Stimulated activated CD4-positive, alpha-beta T cell treated with anti-CD3 and anti-CD28 coated beads, Interleukin-1b, Interleukin-23, amount 100 ng/mL, for 48 hours (primary cell): Measurements from ENCODE around the gene SIRT2.
"Not testable (repeated sequence)": the region's sequence is repeated elsewhere in the genome, so short reads cannot be mapped to it uniquely, and the experiment has no call there.

Experiments
- DNase-seq: peaks from one replicate; pipeline ENCODE4 v3.0.0-alpha.2; 2020

SIRT2 gene

GRCh38 chr19:38862321-38863059 is 36.9 kb downstream of the SIRT2 start:
- DNase-seq: no peak

GRCh38 chr19:38861368-38861767 is 38.0 kb downstream of the SIRT2 start:
- DNase-seq: no peak

GRCh38 chr19:38859631-38860204 is 39.7 kb downstream of the SIRT2 start:
- not testable (repeated sequence) for DNase-seq

GRCh38 chr19:38856813-38857212 is 42.6 kb downstream of the SIRT2 start:
- DNase-seq: no peak

GRCh38 chr19:38855751-38856150 is 43.7 kb downstream of the SIRT2 start:
- DNase-seq: not testable (repeated sequence)

GRCh38 chr19:38854961-38855360 is 44.5 kb downstream of the SIRT2 start:
- not testable (repeated sequence) for DNase-seq

- no peak for DNase-seq
These were observed 46.2 kb downstream of the SIRT2 start for GRCh38 chr19:38853214-38853613.

- peak; percentile 74 for DNase-seq
These were observed 47.0 kb downstream of the SIRT2 start for GRCh38 chr19:38852231-38853044.

GRCh38 chr19:38851622-38852230 is 47.7 kb downstream of the SIRT2 start:
- DNase-seq: peak; percentile 92

- peak; percentile 31 for DNase-seq
These were observed 48.3 kb downstream of the SIRT2 start for GRCh38 chr19:38850976-38851621.

- DNase-seq: peak; percentile 99
These were observed 48.9 kb downstream of the SIRT2 start for GRCh38 chr19:38850436-38850975.

GRCh38 chr19:38849860-38850435 is 49.5 kb downstream of the SIRT2 start, which contains the start of gene HNRNPL:
TSS of gene HNRNPL (minus strand) at chr19:38849986. CDS start at chr19:38849966, 20 bp downstream.
- DNase-seq: peak; percentile 100

- peak; percentile 98 for DNase-seq
These were observed 50.1 kb downstream of the SIRT2 start for GRCh38 chr19:38849147-38849859.

GRCh38 chr19:38848299-38849146 is 50.9 kb downstream of the SIRT2 start:
- DNase-seq: no peak

- DNase-seq: no peak
These were observed 53.3 kb downstream of the SIRT2 start for GRCh38 chr19:38846097-38846496.

GRCh38 chr19:38845374-38846024 is 53.9 kb downstream of the SIRT2 start:
- no peak for DNase-seq

GRCh38 chr19:38844093-38844686 is 55.2 kb downstream of the SIRT2 start:
- no peak for DNase-seq

GRCh38 chr19:38843175-38843758 is 56.2 kb downstream of the SIRT2 start:
- DNase-seq: no peak
